Right lobe of liver (tissue), 4 donors: ENCODE results near the gene ACTR3.

Experiments
- POLR2A ChIP-seq: fragments of 450-650 bp; IDR thresholded peaks from one replicate; pipeline ENCODE4 v1.6.1; 2017; ENCODE audit warnings: antibody characterized with exemption, mild to moderate bottlenecking
- TF ChIP-seq, protein P1 (sequence below), 4 donors: fragments of 200-600 bp in 3 of 4; fragments of 450-650 bp in 1 of 4; IDR thresholded peaks; one replicate each; pipeline versions ENCODE4 v1.5.1 to v1.8.0; 2016 to 2022; ENCODE audit warnings: antibody characterized with exemption in 4 of 4, mild to moderate bottlenecking in 2 of 4
- donor health status: DM: no; HTN: no; CAD: no.
- donor health status: DM: no; HTN: no; CAD: no.
- donor health status: DM: no; HTN: yes; CAD: no.

DNA sequence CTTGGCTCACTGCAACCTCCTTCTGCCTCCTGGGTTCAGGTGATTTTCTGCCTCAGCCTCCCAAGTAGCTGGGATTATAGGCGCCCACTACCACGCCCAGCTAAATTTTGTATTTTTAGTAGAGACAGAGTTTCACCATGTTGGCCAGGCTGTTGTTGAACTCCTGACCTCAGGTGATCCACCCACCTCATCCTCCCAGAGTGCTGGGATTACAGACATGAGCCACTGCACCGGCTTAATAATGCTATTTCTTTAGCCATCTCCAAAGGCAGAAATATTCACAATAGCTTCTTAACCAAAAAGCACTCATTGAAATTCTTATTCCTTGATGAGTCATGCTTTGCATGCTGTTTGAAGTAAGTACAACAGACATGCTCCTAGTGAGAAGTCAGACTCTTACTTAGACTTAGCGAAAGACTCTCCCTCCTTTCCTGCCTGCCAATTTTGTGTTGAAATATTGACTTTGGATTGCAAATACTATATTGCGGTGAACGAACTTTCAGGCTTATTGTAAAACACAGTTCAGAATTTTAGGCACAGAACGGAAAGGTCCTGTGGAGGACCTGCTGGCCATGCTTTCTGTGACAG, 4.4 kb downstream of the ACTR3 start:
- TF ChIP-seq, protein P1, sequence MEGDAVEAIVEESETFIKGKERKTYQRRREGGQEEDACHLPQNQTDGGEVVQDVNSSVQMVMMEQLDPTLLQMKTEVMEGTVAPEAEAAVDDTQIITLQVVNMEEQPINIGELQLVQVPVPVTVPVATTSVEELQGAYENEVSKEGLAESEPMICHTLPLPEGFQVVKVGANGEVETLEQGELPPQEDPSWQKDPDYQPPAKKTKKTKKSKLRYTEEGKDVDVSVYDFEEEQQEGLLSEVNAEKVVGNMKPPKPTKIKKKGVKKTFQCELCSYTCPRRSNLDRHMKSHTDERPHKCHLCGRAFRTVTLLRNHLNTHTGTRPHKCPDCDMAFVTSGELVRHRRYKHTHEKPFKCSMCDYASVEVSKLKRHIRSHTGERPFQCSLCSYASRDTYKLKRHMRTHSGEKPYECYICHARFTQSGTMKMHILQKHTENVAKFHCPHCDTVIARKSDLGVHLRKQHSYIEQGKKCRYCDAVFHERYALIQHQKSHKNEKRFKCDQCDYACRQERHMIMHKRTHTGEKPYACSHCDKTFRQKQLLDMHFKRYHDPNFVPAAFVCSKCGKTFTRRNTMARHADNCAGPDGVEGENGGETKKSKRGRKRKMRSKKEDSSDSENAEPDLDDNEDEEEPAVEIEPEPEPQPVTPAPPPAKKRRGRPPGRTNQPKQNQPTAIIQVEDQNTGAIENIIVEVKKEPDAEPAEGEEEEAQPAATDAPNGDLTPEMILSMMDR (IDR thresholded peaks at IDR 0.05) = no peak
- no peak for TF ChIP-seq POLR2A
